Activated naive CD8-positive, alpha-beta T cell treated with anti-CD3 and anti-CD28 coated beads for 36 hours (primary cell): ENCODE measurements around the gene OR8D2. TPM values are rescaled to one million over a fixed set of nuclear protein-coding genes. Genes with fewer than 3 reads are reported as not detected.

Experiments used
- total RNA-seq, 2 experiments: library from RNA; stranded (reverse); gene quantifications; one replicate each; pipeline ENCODE4 v1.2.3, GENCODE V29; 2021

OR8D2 gene
- total RNA-seq, 2 experiments from 2014 or later, result not detected

Other genes starting within 250 kb of the OR8D2 start
- 1 to 10 TPM; 4.3 to 5.2 TPM for gene VWA5A, start 204.7 kb downstream of the OR8D2 start, total RNA-seq
- gene OR10D3, start 136.9 kb downstream of the OR8D2 start, total RNA-seq, result not detected
- not detected for gene OR8G1, start 79.1 kb downstream of the OR8D2 start, total RNA-seq
- not detected for gene OR8G5, start 63.8 kb downstream of the OR8D2 start, total RNA-seq
- not detected for gene OR8D1, start 6.2 kb downstream of the OR8D2 start, total RNA-seq
- not detected for gene OR8B2, start 64.3 kb upstream of the OR8D2 start, total RNA-seq
- not detected for gene OR8B3, start 78.8 kb upstream of the OR8D2 start, total RNA-seq
- not detected for gene OR8B4, start 104.7 kb upstream of the OR8D2 start, total RNA-seq
- gene OR8B8, start 125.5 kb upstream of the OR8D2 start, total RNA-seq, result not detected
- gene OR8B12, start 223.5 kb upstream of the OR8D2 start, total RNA-seq, result not detected
- gene OR8A1, start 249.8 kb upstream of the OR8D2 start, total RNA-seq, result not detected